SH-SY5Y (cell line): Measurements from ENCODE around the gene PTGES.

Source experiments
- GATA2 ChIP-seq: IDR thresholded peaks from 2 replicates; pipeline ENCODE4 v1.6.1; 2011; ENCODE audit warnings: mild to moderate bottlenecking, low read depth, low read length
- GATA3 ChIP-seq: IDR thresholded peaks from 2 replicates; pipeline ENCODE4 v1.6.1; 2011; ENCODE audit warnings: low read depth, mild to moderate bottlenecking, low read length, moderate library complexity

GRCh38 chr9:129770741-129771140 lies 17.9 kb upstream of the PTGES start:
- no peak for TF ChIP-seq GATA2
- TF ChIP-seq GATA3: no peak
